ENCODE results near the gene P2RX6.

P2RX6 gene

GRCh38 chr22:20991252-20992055 is 23.5 kb upstream of the P2RX6 start:
- no peak for ATAC-seq
- TF ChIP-seq TCF4 (CRISPR knock-in tag; IDR thresholded peaks at IDR 0.05; ENCODE audit: borderline replicate concordance) (no peak), GLIS3 (CRISPR knock-in tag; IDR thresholded peaks at IDR 0.05) (no peak), RARB (CRISPR knock-in tag; IDR thresholded peaks at IDR 0.05) (no peak), CSRNP3 (CRISPR knock-in tag; IDR thresholded peaks at IDR 0.05) (no peak), ZNF8 (CRISPR knock-in tag; IDR thresholded peaks at IDR 0.05) (no peak), ESRRG (CRISPR knock-in tag; IDR thresholded peaks at IDR 0.05) (no peak), SNAI2 (CRISPR knock-in tag; IDR thresholded peaks at IDR 0.05) (no peak), PPARA (CRISPR knock-in tag; IDR thresholded peaks at IDR 0.05; ENCODE audit: borderline replicate concordance) (no peak), PATZ1 (CRISPR knock-in tag; IDR thresholded peaks at IDR 0.05; ENCODE audit: borderline replicate concordance) (no peak), ZNF70 (CRISPR knock-in tag; IDR thresholded peaks at IDR 0.05) (no peak), ZC3H10 (CRISPR knock-in tag; IDR thresholded peaks at IDR 0.05) (no peak), OSR1 (CRISPR knock-in tag; IDR thresholded peaks at IDR 0.05) (no peak), TOX (CRISPR knock-in tag; IDR thresholded peaks at IDR 0.05; ENCODE audit: borderline replicate concordance) (no peak), ISL1 (CRISPR knock-in tag; IDR thresholded peaks at IDR 0.05) (no peak), ZFP30 (CRISPR knock-in tag; IDR thresholded peaks at IDR 0.05) (no peak), BACH2 (CRISPR knock-in tag; IDR thresholded peaks at IDR 0.05; ENCODE audit: borderline replicate concordance) (no peak), CREB5 (CRISPR knock-in tag; IDR thresholded peaks at IDR 0.05; ENCODE audit: low read depth) (no peak), ZFP3 (CRISPR knock-in tag; IDR thresholded peaks at IDR 0.05) (no peak), ZNF565 (CRISPR knock-in tag; conservative IDR thresholded peaks at IDR 0.05; ENCODE audit: low read depth) (no peak), ARNTL (CRISPR knock-in tag; IDR thresholded peaks at IDR 0.05; ENCODE audit: borderline replicate concordance, low read depth) (no peak)

GRCh38 chr22:20992056-20992442 is 22.9 kb upstream of the P2RX6 start:
- TF ChIP-seq ZC3H10 (CRISPR knock-in tag; IDR thresholded peaks at IDR 0.05) (no peak), POU6F1 (CRISPR knock-in tag; IDR thresholded peaks at IDR 0.05; ENCODE audit: borderline replicate concordance, low read depth) (no peak), ZNF8 (CRISPR knock-in tag; IDR thresholded peaks at IDR 0.05) (no peak), GLIS3 (CRISPR knock-in tag; IDR thresholded peaks at IDR 0.05) (no peak), TOX (CRISPR knock-in tag; IDR thresholded peaks at IDR 0.05; ENCODE audit: borderline replicate concordance) (no peak), ZNF565 (CRISPR knock-in tag; conservative IDR thresholded peaks at IDR 0.05; ENCODE audit: low read depth) (no peak), BACH2 (CRISPR knock-in tag; IDR thresholded peaks at IDR 0.05; ENCODE audit: borderline replicate concordance) (no peak)
- no peak for ATAC-seq

- no peak for ATAC-seq
- TF ChIP-seq ZNF70 (CRISPR knock-in tag; IDR thresholded peaks at IDR 0.05) (no peak), PPARA (CRISPR knock-in tag; IDR thresholded peaks at IDR 0.05; ENCODE audit: borderline replicate concordance) (no peak), OSR1 (CRISPR knock-in tag; IDR thresholded peaks at IDR 0.05) (no peak), ISL1 (CRISPR knock-in tag; IDR thresholded peaks at IDR 0.05) (no peak), ZNF565 (CRISPR knock-in tag; conservative IDR thresholded peaks at IDR 0.05; ENCODE audit: low read depth) (no peak), ZFP30 (CRISPR knock-in tag; IDR thresholded peaks at IDR 0.05) (no peak), CREB5 (CRISPR knock-in tag; IDR thresholded peaks at IDR 0.05; ENCODE audit: low read depth) (no peak), ESRRG (CRISPR knock-in tag; IDR thresholded peaks at IDR 0.05) (no peak)
Observed at GRCh38 chr22:20992456-20993303, 22.3 kb upstream of the P2RX6 start.

Measured in SK-N-SH treated with all-trans-retinoic acid at 6 μM for 48 hours (cell line).